Stimulated activated CD4-positive, alpha-beta T cell treated with anti-CD3 and anti-CD28 coated beads, TNF-alpha, amount 100 ng/mL, for 4 hours (primary cell): ENCODE results near the gene CLIC5.

ENCODE experiments used
- DNase-seq, 3 experiments: peaks; one replicate each; pipeline ENCODE4 v3.0.0-alpha.2; 2020; ENCODE audit warnings: low read depth in 3 of 3

The CLIC5 gene

DNA sequence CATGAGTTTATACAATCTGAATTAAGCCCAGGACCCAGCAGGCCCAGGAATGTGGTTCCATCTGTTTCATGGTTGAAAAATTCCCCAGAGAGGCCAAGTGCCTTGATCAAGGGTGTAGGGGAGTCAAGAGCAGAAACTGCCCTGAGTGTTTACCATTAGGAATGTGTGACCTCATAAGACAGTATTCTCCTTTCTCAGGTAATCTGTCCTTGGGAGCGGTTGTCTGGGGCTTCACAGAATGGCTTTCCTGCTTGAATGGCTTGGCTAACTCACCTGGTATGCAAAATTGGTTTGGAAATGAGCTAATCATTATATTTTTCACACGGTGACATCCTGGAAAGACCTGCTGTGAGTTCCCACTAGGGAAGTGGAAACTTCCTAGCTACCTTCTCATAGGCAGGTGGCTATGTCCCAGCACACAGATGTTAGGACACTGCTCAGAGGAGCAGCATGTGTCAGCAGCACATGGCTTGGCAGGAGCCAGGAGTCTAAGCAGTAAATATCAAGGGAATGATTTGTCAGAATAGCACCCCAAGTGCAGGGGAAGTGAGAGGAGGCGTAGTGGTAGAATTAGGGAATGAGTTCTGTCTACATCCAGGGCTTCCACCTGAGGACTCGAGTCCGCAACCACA lies 17.7 kb downstream of the CLIC5 start:
- DNase-seq, result no peak

DNA sequence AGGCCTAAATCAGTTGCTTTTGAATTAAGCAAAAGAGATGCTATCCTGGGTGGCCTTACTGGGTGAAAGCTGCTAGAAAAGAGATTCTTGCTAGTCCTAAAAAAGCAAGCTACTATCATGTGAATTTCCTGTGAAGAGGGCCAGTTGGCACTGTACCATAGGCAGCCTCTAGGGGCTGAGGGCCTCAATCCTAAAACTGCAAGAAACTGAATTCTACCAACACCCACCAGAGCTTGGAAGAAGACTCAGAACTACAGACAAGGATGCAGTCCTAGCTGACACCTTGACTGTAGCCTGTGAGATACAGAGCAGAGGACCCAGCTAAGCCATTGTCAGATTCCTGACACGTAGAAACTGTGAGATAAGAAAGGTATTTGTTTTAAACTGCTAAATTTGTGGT lies 24.5 kb downstream of the CLIC5 start:
- no peak for DNase-seq

DNA sequence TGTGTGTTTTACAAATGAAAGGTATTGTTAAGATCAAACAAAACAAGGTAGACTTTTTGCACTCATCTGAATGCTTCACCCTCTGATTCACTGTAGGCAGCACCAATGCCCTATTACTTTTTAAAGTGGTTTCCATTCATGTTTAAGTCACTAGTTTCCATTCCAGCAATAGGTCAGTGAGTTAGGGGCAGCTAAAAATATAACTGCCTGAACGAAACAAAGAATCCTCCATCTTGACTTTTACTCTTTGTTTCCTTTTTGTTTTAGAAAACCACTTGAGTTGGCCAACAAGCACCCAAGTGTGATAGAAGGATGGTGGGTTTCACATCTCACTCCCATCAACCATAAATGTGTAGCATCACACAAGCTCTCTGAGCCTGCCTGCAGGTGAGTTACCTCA lies 25.5 kb downstream of the CLIC5 start:
- no peak for DNase-seq

DNA sequence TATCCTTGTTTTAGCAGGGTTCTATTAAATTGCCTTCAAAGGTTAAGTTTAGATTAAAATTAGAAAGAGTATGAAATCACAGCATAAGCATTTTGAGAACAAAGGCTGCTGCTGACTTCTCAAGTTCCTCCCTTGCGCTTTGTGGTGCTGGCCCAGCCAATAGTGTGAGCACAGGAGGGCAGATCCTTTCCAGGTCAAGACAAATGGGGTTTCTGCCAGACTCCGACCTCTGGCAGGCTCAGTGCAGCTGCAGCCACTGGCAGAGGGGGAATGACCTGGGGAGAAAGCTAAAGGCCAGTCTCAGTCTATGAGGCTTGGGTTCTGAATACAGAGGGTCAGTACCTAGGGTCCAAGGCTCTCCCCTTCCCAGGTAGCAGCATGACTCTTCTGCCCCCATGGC lies 27.0 kb downstream of the CLIC5 start:
- no peak for DNase-seq

DNA sequence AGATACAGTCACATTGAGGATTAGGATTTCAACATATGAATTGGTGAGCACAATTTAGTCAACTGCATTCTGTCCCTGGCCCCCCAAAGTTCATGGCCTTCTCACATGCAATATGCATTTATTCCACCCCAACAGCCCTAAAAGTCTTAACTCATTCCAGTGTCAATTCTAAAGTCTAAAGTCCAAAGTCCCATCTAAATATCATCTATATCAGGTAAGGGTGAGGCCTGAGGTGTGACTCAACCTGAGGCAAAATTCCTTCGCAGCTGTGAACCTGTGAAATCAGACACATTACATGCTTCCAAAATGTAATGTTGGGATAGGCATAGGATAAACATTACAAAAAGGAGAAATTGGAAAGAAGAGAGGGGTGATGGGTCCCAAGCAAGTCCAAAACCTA lies 27.8 kb downstream of the CLIC5 start:
- DNase-seq, result no peak

DNA sequence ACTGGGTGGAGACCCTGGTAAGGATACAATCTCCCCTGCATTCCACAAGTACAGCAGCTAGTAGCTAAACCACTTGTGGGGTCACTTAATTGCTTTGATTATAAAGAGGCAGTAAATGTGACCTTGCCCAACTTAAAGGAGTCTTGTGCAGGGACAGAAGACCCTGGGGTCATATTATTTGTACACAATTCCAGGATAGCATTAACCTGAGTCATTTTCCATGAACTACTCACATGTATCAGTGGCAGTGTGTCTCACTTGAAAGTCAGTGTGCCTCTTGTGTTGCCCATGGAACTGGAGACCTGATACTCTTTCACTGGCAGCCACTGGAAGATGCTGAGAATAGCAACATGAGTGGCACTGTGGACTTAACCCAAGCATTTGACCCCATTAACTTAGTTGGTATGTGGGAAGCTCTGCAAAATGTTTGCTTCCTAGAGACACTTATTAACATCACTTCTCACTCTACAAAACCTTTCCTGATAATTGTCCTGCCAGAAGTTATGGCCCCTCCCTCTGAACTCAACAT lies 28.9 kb downstream of the CLIC5 start:
- DNase-seq, result no peak

DNA sequence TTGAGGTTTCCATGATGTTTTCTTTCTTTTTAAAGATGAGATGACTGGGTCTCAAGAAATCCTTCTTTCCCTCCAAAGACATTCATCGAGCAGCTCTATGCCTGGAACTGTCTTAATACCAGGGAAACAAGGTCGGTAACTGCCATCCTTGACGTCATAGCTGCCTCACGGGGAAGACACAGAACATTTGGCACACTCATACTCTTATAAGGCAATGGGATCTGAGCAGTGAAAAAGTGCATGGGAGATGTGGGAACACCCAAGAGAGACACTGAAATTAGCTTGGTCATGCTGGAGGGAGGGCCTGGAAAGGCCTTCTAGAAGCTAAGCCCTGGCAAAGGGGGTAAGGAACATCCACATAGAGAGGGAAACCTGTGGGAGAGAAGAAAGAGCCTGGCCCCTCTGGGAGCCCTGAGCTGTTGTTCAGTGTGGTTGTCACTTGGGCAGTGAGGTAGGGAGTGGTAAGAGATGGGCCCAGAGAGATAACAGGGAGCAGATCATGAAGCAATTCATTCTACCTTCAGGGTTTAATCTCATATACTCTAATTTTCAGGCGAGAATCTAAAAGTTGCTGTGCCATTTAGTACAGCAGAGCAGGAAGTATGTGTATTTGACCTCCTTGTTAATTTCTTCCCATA lies 30.8 kb downstream of the CLIC5 start:
- DNase-seq, result no peak

DNA sequence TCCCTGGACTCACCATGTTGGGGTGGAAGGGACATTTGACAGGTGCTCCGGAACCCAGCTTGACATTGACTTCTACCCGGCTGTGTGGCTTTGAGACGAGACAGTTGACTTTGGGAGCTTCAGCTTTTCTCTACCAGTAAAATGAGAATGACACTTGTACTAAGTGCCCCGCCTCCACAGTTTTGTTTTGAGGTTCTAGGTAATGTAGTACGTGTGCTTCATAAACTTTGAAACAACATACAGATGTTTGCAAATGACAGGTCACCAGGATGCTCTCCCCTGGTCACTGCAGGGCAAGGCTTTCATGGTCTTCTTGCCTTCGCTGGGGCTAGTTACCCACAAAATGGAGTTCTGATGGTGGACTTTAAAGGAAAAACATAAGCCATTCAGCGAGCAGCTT lies 31.3 kb downstream of the CLIC5 start:
- DNase-seq, result no peak

DNA sequence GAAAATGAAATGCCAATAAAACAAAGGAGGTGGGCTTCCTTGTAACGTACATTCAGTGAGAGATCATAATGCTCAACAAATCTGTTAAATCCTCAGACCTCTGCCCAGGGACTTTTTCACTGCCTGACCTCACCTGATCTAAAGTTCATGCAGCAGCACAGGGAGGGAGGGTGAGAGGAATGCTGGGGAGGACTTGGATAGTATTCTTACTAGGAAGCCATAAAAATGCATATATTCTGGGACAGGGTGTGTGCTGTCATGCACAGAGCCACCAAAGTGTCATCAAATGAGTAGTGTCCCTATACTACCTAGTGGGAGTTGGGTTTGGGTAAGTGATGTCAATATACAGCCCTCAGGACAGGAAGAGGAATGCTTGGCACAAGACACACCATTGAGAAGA lies 32.6 kb downstream of the CLIC5 start:
- no peak for DNase-seq

DNA sequence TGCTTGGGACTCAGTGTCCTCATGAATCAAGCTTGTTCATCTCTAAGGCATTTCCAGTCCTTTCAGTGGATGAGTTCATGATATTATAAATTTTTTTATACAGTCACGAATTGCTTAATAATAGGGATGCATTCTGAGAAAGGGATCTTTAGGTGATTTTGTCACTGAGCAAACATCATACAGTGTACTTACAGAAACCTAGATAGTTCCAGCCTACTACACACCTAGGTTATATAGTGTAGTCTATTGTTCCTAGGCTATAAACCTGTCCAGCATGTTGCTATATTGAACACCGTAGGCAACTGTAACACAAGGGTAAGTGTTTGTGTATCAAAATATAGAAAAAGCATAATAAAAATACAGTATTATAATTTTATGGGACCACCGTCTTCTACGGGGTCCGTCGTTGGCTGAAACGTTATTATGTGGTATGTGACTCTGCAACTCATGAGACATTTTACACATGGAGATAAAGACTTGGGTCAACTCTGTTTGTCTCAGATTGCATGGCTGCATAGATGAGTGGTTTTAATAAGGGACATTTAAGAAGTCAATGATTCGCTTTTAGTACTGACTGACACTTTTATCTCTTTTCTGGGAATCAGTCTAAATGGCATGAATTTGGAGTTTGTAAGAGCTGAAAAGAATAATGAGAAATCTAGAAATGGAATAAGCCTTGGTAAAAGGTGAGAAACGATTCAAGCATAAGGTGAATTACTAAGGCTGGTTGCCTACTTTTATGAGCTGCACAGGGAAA lies 33.2 kb downstream of the CLIC5 start:
- DNase-seq, result no peak

DNA sequence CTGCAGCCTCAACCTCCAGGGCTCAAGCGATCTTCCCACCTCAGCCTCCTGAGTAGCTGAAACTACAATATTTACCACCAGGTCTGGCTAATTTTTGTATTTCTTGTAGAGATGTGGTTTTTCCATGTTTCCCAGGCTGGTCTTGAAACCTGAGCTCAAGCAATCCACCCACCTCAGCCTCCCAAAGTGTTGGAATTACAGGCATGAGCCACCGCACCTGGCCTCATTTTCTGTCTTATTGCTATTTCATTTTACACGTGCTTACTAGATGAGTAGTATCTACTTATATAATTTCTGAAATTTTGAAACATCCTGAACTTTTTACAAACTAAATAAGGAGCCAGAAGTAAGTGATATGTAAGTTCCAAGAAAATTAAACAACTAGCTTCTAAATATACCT lies 34.6 kb downstream of the CLIC5 start:
- no peak for DNase-seq

DNA sequence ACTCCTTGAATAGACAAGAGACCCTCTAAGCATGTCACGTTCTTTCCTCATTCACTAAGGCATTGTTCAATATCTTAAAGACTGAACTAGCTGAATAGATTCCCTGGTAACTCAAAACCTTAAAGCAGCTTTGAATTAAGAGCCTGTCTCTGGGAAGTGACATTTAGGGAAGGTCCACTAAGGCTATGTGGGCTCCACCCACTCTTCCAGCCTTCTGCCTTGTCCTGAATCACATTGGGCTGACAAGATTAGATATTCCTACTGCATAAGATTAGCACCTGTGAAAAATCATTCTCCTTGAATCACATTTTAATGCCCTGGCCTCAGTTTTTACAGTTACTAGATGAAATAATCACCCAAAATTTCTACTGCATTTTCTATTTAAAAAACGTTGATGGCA lies 36.3 kb downstream of the CLIC5 start:
- DNase-seq, result no peak

DNA sequence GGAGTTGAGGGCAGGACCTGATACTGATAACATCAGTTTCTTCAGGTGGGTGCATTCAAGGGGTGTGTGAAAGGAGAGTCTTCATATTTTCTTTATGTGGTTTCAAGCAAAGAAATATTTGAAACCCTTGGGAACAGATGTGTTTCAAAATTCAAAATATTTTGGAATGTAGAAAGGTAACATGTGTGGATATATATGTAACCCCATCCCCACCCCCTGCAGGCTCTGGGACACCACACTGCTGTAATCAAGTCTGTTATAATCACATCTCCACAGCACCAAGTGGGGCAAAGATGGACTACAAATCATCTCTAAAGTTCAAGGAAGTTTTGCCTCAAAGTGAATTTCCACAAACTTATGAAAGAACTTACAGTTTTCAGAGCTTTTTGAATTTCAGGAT lies 41.1 kb downstream of the CLIC5 start:
- no peak for DNase-seq

DNA sequence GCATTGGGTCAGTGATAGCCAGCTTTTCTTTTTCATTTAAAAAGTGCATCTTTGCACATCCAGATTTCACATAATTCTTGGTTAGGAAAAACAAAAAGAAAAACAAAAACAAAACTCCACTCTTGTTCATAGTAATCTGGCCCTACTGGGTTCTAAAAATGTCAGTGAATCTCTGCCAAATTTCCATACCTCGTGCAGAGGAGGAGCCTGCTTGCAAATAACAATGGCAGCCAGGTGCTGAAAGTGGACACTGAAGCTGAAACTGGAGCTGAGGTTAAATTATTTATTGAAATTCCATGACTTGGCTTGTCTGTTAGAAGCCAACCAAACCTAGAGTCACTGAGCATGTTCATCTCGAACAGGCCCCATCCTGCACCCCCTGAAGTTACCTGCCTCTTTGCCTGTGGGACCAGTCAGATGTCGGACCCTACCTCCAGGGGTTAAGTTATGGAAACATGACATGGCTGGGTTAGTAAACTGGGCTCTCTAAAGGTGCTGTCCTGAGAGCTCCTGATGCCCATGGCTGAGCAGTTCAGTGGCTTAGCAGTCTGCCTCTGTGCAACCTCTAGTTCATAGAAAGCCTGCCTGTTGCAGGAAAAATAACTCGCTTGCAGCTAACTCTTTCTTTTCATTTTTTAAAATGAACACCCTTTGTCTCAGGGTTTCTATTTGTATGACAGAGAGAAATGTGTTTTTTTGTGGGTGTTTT lies 42.7 kb downstream of the CLIC5 start:
- no peak for DNase-seq

DNA sequence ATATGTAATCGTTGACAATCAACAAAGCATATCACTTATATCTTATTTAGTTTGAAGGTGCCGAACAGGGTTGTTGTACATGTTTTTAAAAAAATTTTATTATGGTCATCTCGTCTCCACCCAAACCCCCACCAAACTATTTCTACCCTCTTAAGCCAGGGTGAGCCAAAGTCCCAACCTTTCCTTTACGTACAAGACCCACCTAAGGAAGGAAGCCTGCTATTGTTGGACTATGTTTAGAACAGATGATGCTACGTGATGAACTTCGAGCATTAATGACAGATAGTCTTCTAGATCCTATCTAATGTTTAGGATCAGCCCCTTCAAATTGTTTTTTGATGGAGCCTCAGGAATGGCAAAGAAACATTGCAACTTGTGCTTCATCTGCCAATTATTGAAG lies 44.4 kb downstream of the CLIC5 start:
- DNase-seq, result no peak

DNA sequence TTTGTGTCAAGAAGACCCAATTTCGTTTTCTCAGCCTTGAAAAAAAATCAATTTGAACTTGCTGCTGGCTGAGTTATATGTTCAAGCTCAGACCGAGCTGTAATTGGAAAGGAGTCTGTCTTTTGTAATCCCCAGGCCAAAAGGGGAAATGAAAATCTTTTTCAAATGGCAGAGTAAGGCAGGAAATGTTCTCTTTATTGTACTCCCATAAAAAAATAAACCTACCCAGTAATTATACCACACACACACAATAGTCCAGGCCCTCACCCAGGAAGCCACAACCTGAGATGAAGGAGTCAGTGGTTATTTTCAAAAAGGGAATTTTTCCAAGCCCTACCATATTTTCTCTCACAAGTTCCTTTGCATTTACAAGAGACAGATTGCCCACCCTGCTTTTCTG lies 45.3 kb downstream of the CLIC5 start:
- DNase-seq, result no peak

DNA sequence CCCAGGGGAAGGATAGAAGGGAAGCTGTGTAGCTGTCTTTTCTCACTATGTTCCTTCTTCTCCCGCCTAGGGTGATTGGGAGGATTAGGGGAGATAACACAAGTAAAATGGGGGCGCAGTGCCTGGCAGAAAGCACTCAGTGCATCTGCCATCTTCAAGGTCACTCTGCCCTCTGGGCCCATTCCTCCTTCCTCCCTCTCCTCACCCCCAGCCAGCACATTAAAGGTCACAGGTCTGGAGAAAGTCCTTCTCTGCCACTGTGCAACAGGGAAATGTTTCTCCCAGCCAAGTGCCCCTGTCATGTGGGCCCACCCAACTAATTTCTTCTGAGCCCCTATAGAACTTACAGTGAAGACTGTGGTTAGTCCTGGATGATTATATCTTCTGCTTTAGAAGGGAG lies 45.8 kb downstream of the CLIC5 start:
- no peak for DNase-seq

DNA sequence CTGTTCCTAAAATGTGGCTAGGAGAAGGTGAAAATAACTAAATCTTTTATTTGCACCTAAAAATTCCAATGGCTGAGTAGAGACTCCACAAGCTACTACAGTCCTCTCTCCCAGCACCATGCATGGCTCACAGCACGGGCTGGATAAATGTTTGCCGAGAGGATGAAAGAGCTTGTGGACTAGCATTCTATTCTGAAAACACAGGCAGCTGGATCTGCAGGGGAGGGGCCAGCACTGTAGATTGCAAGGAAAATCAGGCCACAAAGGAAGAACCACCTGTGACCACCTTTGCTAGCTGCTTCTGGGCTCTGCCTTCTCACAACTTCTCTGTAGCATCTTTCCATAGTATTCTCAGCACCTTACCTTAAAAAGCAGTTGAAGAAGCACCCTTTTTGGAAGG lies 46.6 kb downstream of the CLIC5 start:
- DNase-seq, result no peak

DNA sequence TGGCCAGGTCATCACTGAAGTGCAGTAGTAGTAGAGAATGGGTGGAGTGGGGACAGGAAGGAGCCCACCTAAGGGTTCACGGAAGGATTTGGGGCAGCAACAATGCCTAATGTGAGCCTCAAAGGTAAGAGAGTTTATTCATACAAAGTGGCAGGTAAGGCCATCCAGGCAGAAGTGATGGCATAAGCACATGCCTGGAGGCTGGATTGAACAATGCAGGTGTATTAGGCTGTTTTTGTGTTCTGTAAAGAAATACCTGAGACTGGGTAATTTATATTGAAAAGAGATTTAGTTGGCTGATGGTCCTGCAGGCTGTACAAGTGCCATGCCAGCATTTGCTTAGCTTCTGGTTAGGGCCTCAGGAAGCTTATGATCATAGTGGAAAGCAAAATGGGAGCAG lies 48.3 kb downstream of the CLIC5 start:
- DNase-seq, result no peak

DNA sequence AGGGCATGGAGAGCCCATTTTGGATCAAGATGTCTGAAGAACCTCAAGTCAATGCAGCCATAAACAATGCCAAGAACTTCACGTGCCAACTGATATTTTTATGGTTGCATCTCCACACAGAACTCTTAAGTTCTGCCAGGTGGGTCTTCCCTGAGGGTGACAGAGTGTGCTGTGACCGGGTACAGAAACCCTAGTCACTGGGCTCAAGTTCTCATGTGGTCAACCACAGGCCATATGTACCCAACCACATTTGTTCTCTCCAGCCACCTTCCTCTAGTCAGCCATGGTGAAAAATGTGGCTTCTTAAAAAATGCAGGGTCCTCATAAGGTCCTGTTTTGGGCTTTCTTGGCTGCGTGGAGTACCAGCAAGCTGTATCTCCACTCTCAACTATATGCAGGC lies 48.9 kb downstream of the CLIC5 start:
- no peak for DNase-seq

DNA sequence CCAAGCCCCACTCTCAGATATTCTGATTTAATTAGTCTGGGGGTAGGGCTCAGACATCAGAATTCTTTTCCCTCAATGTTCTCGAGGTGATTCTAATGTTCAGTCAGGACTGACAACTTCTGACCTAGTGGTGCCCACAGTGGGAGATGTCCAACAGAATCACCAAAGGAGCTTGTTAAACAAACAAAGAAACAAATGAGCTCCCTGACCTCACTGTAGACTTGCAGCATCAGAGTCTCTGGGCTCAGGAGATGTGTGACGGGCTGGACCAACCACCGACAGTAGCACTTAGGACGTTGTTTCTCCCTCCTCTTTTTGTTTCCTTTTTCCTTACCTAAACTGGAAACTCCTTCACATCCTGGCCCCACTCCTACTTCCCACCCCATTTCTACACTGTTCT lies 49.3 kb downstream of the CLIC5 start:
- no peak for DNase-seq

DNA sequence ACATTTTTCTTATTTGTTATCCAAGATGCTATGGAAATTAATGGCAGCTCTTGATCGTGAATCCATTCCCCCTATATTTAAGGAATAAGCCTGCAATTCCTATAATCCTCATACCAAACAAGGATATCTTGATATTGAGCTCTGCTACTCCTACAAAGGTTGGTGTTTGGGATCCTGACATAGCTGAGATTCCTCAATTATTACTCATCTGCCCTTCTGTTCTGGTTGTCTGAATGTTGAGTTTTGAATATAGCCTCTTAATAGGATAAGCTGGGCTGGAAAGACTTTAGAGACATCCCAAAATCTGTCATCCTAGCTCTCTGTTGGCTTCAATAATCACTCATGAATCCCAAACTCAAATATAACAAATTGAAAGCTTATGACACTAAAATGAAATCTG lies 49.9 kb downstream of the CLIC5 start:
- no peak for DNase-seq

DNA sequence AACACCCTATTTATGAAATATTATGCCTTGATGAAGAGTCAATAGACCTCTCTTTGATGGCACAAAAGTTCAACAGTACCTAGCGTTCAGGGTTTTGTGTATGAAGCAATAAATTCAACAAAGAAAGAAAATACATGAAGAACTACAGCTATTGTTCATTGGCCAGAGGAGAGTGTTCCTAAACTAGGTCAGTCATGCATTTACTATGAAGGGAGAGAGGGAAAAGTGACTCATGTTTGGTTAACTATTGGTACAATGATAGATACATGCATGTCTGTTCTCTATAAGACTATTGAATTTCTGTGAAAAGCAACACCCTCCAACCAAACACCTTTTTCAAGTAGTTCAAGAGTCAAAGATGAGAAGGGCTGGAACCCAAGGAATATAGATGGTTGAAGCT lies 50.7 kb downstream of the CLIC5 start:
- DNase-seq, result no peak
